GM19328 (cell line): ENCODE measurements around the gene SCAMP5.

ENCODE experiments used
- ATAC-seq: cut with Tn5 transposase; IDR thresholded peaks from one replicate; pipeline ENCODE4 v1.9.1; 2021; ENCODE audit warnings: mild to moderate bottlenecking, moderate library complexity; ENCODE audit not compliant: unreplicated experiment

The SCAMP5 gene

GRCh38 chr15:75021341-75021740, 26.0 kb downstream of the SCAMP5 start:
- no peak for ATAC-seq

GRCh38 chr15:75022783-75023180, 27.4 kb downstream of the SCAMP5 start:
- no peak for ATAC-seq

GRCh38 chr15:75023181-75023871, 28.0 kb downstream of the SCAMP5 start, which contains the start of gene PPCDC:
TSS of gene PPCDC (plus strand) at chr15:75023590. CDS start at chr15:75028319, 4,729 bp downstream.
- peak; percentile 95 for ATAC-seq

GRCh38 chr15:75023872-75024636, 28.7 kb downstream of the SCAMP5 start:
- no peak for ATAC-seq

- no peak for ATAC-seq
Observed at GRCh38 chr15:75025107-75025506, 29.7 kb downstream of the SCAMP5 start.

- ATAC-seq: no peak
Observed at GRCh38 chr15:75025548-75026260, 30.3 kb downstream of the SCAMP5 start.

- no peak for ATAC-seq
Observed at GRCh38 chr15:75027551-75027950, 32.2 kb downstream of the SCAMP5 start.

GRCh38 chr15:75028991-75029377, 33.6 kb downstream of the SCAMP5 start:
- ATAC-seq: no peak

- no peak for ATAC-seq
Observed at GRCh38 chr15:75029378-75030022, 34.1 kb downstream of the SCAMP5 start.

- ATAC-seq: no peak
Observed at GRCh38 chr15:75030023-75030413, 34.7 kb downstream of the SCAMP5 start.

- no peak for ATAC-seq
Observed at GRCh38 chr15:75030424-75030823, 35.1 kb downstream of the SCAMP5 start.

- no peak for ATAC-seq
Observed at GRCh38 chr15:75031848-75032247, 36.5 kb downstream of the SCAMP5 start.

- no peak for ATAC-seq
Observed at GRCh38 chr15:75032395-75032794, 37.0 kb downstream of the SCAMP5 start.

- no peak for ATAC-seq
Observed at GRCh38 chr15:75033809-75034208, 38.4 kb downstream of the SCAMP5 start.

GRCh38 chr15:75034615-75035014, 39.3 kb downstream of the SCAMP5 start:
- no peak for ATAC-seq

GRCh38 chr15:75036212-75036616, 40.9 kb downstream of the SCAMP5 start:
- no peak for ATAC-seq

- no peak for ATAC-seq
Observed at GRCh38 chr15:75037685-75038084, 42.3 kb downstream of the SCAMP5 start.

GRCh38 chr15:75038231-75038630, 42.9 kb downstream of the SCAMP5 start:
- no peak for ATAC-seq

- ATAC-seq: peak; percentile 61
Observed at GRCh38 chr15:75042730-75043508, 47.6 kb downstream of the SCAMP5 start.

- peak; percentile 38 for ATAC-seq
Observed at GRCh38 chr15:75043509-75044257, 48.3 kb downstream of the SCAMP5 start.
